ENCODE results near the gene OS9.

- no peak for TF ChIP-seq EZH2 (IDR thresholded peaks at IDR 0.05)
- no peak for TF ChIP-seq POLR2AphosphoS5 (IDR thresholded peaks at IDR 0.05; ENCODE audit: borderline replicate concordance, low read depth, low read length)
- no peak for TF ChIP-seq FOXP2 (optimal IDR thresholded peaks at IDR 0.05; ENCODE audit: control extremely low read depth, extremely low read length, insufficient read depth)
Measured at GRCh38 chr12:57713209-57713608, 19.3 kb downstream of the OS9 start.
